ENCODE results near the gene POLE.

- TF ChIP-seq CTCF (IDR thresholded peaks at IDR 0.05; ENCODE audit: low read depth, low read length, missing input control) = no peak
- no peak for TF ChIP-seq ATF3 (IDR thresholded peaks at IDR 0.05)
- no peak for TF ChIP-seq RAD21 (IDR thresholded peaks at IDR 0.05)
- TF ChIP-seq EGR1 (IDR thresholded peaks at IDR 0.05; ENCODE audit: low read depth in 2 of 2) = no peak
These were observed 80.7 kb downstream of the POLE start for GRCh38 chr12:132606466-132606865.
